Spleen (tissue), 11 donors: Measurements from ENCODE around the gene TBC1D21. TPM values are rescaled to one million over a fixed set of nuclear protein-coding genes. Genes with fewer than 3 reads are reported as not detected.

ENCODE experiments used
- DNase-seq: peaks from one replicate; pipeline ENCODE4 v3.0.0-alpha.2; 2020
- H3K27ac ChIP-seq, 8 donors: fragments of 200-600 bp; sonication (generic) in 7 of 8; 1 replicate in 4 of 8; 2 replicates in 4 of 8; pipeline versions ENCODE4 v1.5.0 to v1.8.0; 2016 to 2021; ENCODE audit warnings: inconsistent platforms in 4 of 8, mild to moderate bottlenecking in 4 of 8, moderate library complexity in 1 of 8
- H3K27me3 ChIP-seq, 7 donors: fragments of 200-600 bp; sonication (generic) in 6 of 7; replicated peaks in 1 of 7; 1 replicate in 4 of 7; 2 replicates in 3 of 7; pipeline versions ENCODE4 v1.5.0 to v1.8.0; 2016 to 2021; ENCODE audit warnings: inconsistent platforms in 3 of 7, mild to moderate bottlenecking in 1 of 7
- H3K36me3 ChIP-seq, 6 donors: fragments of 200-600 bp; sonication (generic) in 5 of 6; 1 replicate in 4 of 6; 2 replicates in 2 of 6; pipeline versions ENCODE4 v1.5.0 to v1.8.0; 2016 to 2021; ENCODE audit warnings: inconsistent platforms in 2 of 6
- H3K4me1 ChIP-seq, 6 donors: fragments of 200-600 bp; sonication (generic) in 5 of 6; 1 replicate in 3 of 6; 2 replicates in 3 of 6; pipeline versions ENCODE4 v1.5.0 to v1.8.0; 2016 to 2021; ENCODE audit warnings: inconsistent platforms in 3 of 6
- H3K4me3 ChIP-seq, 8 donors: fragments of 200-600 bp; sonication (generic) in 7 of 8; 1 replicate in 4 of 8; 2 replicates in 4 of 8; pipeline versions ENCODE4 v1.5.0 to v1.8.0; 2016 to 2021; ENCODE audit warnings: inconsistent platforms in 4 of 8, mild to moderate bottlenecking in 4 of 8, moderate library complexity in 2 of 8
- H3K9me3 ChIP-seq, 8 donors: fragments of 200-600 bp; sonication (generic) in 7 of 8; 1 replicate in 4 of 8; 2 replicates in 4 of 8; pipeline versions ENCODE4 v1.5.0 to v1.8.0; 2016 to 2021; ENCODE audit warnings: inconsistent platforms in 4 of 8
- CTCF ChIP-seq, 11 experiments: fragments of 200-600 bp in 7 of 11; fragments of 450-650 bp in 4 of 11; sonication (generic) in 4 of 11; IDR thresholded peaks in 8 of 11; conservative IDR thresholded peaks in 3 of 11; 1 replicate in 7 of 11; 2 replicates in 4 of 11; pipeline versions ENCODE4 v1.4.0 to v1.8.0; 2016 to 2021; ENCODE audit warnings: antibody characterized with exemption in 11 of 11, inconsistent platforms in 4 of 11, mild to moderate bottlenecking in 1 of 11
- POLR2A ChIP-seq, 3 donors: fragments of 450-650 bp; IDR thresholded peaks; one replicate each; pipeline ENCODE4 v1.5.1; 2017; ENCODE audit warnings: antibody characterized with exemption in 3 of 3, mild to moderate bottlenecking in 1 of 3
- POLR2AphosphoS5 ChIP-seq, 3 donors: sonication (generic); formaldehyde crosslinking; IDR thresholded peaks; one replicate each; pipeline ENCODE4 v1.5.1; 2017; ENCODE audit warnings: antibody characterized with exemption in 3 of 3
- WGBS, 5 donors: extraction: QIAGEN DNeasy Blood & Tissue Kit in 3 of 5; methylation state at CpG; one replicate each; pipeline versions ENCODE4 v1.1.5 to v1.1.7; 2013 to 2018; 5-methylcytosine and 5-hydroxymethylcytosine counted together
- intact Hi-C: fragments of 100-400 bp; cut with DNase I; formaldehyde crosslinking; loops from one replicate; pipeline ENCODE4 v1.15.0; 2023; ENCODE audit warnings: low total_unique reads
- polyA plus RNA-seq, 3 donors: library from polyadenylated mRNA; stranded (reverse); fragments of 200-250 nt; gene quantifications; one replicate each; pipeline ENCODE4 v1.2.1, GENCODE V29; 2013
- total RNA-seq, 7 donors: library from RNA; depleted of rRNA in 3 of 7; stranded (reverse); fragments of >200 nt in 3 of 7; fragmentation: NEBNext Ultra II Directional in 4 of 7; extraction: Animal tissue kit (Norgen Biotek cat#: 25700) in 4 of 7; gene quantifications; one replicate each; pipeline versions ENCODE4 v1.1.0 to v1.2.1, GENCODE V29; 2016 to 2021
- donor health status: healthy with polysubstance abuse.
- donor health status: DM: no; HTN: no; CAD: no; lungs with moderate emphysema.
- donor health status: DM: no; HTN: no; CAD: no.
- donor health status: Bipolar disorder and iron deficiency.
- donor health status: healthy.
- donor health status: DM: no; HTN: no; CAD: no.
- donor health status: DM: yes; HTN: yes; CAD: no.

Gene TBC1D21
- total and polyA plus RNA-seq, 10 donors: not detected

GRCh38 chr15:73922186-73923151 is 49.1 kb downstream of the TBC1D21 start:
- TF ChIP-seq CTCF (IDR thresholded peaks at IDR 0.05 in 8 of 11, conservative IDR thresholded peaks at IDR 0.05 in 3 of 11) (no peak), POLR2A (IDR thresholded peaks at IDR 0.05) (no peak), POLR2AphosphoS5 (IDR thresholded peaks at IDR 0.05) (no peak)
- Histone ChIP-seq H3K4me1 (peaks cover 10 to 80% (median 61%) of the 10 kb centered on the region in 6 donors), H3K9me3 (peaks cover 0 to 12% (median 0%) of the 10 kb centered on the region in 8 donors), H3K4me3 (no peak overlapping the region), H3K36me3 (no peaks in the 10 kb centered on the region), H3K27me3 (peaks cover 0 to 20% (median 10%) of the 10 kb centered on the region in 7 donors), H3K27ac (peak overlapping the region in 7 of 8 donors; percentile 41 to 89 (median 58))
- intact Hi-C loops: no loop called here
- 31 to 42% (median 33%) methylated on average over 10 to 19 of the region's 19 CpGs for WGBS, 5 donors
- peak; percentile 73 for DNase-seq

GRCh38 chr15:73923156-73923487 is 49.8 kb downstream of the TBC1D21 start:
- intact Hi-C loops: no loop called here
- no peak for DNase-seq
- peaks cover 0 to 26% (median 16%) of the 10 kb centered on the region in 7 donors for H3K27me3 ChIP-seq
- H3K4me1 ChIP-seq: peaks cover 14 to 86% (median 67%) of the 10 kb centered on the region in 6 donors
- TF ChIP-seq POLR2A (IDR thresholded peaks at IDR 0.05) (no peak), CTCF (IDR thresholded peaks at IDR 0.05 in 8 of 11, conservative IDR thresholded peaks at IDR 0.05 in 3 of 11) (no peak), POLR2AphosphoS5 (IDR thresholded peaks at IDR 0.05) (no peak)
- H3K4me3 ChIP-seq: no peak overlapping the region
- peaks cover 0 to 9% (median 0%) of the 10 kb centered on the region in 8 donors for H3K9me3 ChIP-seq
- H3K36me3 ChIP-seq: no peaks in the 10 kb centered on the region
- 70 to 84% (median 74%) methylated on average over 7 of the region's 7 CpGs for WGBS, 5 donors
- peak overlapping the region in 6 of 8 donors; percentile 41 to 89 (median 69) for H3K27ac ChIP-seq

- no peak for TF ChIP-seq POLR2AphosphoS5 (IDR thresholded peaks at IDR 0.05)
- no peak for TF ChIP-seq POLR2A (IDR thresholded peaks at IDR 0.05)
- no peak for TF ChIP-seq CTCF (IDR thresholded peaks at IDR 0.05 in 8 of 11, conservative IDR thresholded peaks at IDR 0.05 in 3 of 11)
- intact Hi-C loops: no loop called here
- Histone ChIP-seq H3K9me3 (peaks cover 0 to 4% (median 0%) of the 10 kb centered on the region in 8 donors), H3K36me3 (no peaks in the 10 kb centered on the region), H3K27ac (peak overlapping the region in 7 of 8 donors; percentile 47 to 89 (median 53)), H3K4me3 (no peak overlapping the region), H3K27me3 (peaks cover 0 to 31% (median 17%) of the 10 kb centered on the region in 7 donors), H3K4me1 (peaks cover 16 to 91% (median 71%) of the 10 kb centered on the region in 6 donors)
- 65 to 78% (median 66%) methylated on average over 6 of the region's 6 CpGs for WGBS, 5 donors
- peak; percentile 68 for DNase-seq
Observed at GRCh38 chr15:73923488-73924164, 50.3 kb downstream of the TBC1D21 start.
